ENCODE measurements around the gene NOS1AP. TPM values are rescaled to one million over a fixed set of nuclear protein-coding genes. Genes with fewer than 3 reads are reported as not detected.
"Not testable (repeated sequence)": the region's sequence is repeated elsewhere in the genome, so short reads cannot be mapped to it uniquely, and the experiment has no call there.

The NOS1AP gene
- total RNA-seq, 2 donors from 2014 or later, result 1.8 to 2.8 TPM

- DNase-seq, result no peak
- ATAC-seq, result no peak
- intact Hi-C loops (cut with DNase I), result no loop called here
Observed at GRCh38 chr1:162046921-162047320, 22.6 kb upstream of the NOS1AP start.

- not testable (repeated sequence) for ATAC-seq, DNase-seq
- intact Hi-C loops (cut with DNase I), result loop anchor here in 1 of 2 donors (10.0 kb wide), 1 partner anchor 221 kb away; no protein-coding TSS in a partner anchor
Observed at GRCh38 chr1:162053949-162054348, 15.5 kb upstream of the NOS1AP start.

- ATAC-seq (peak in 1 of 2 donors; percentile 54), DNase-seq (no peak)
- intact Hi-C loops (cut with DNase I), result loop anchor here in 1 of 2 donors (5.0 to 10.0 kb wide), 2 partner anchors 220 to 337 kb away; no protein-coding TSS in a partner anchor
Observed at GRCh38 chr1:162055062-162055461, 14.4 kb upstream of the NOS1AP start.

GRCh38 chr1:162056043-162056442 lies 13.4 kb upstream of the NOS1AP start:
- intact Hi-C loops (cut with DNase I), result loop anchor here (1.0 to 10.0 kb wide), 4 partner anchors 219 to 336 kb away; no protein-coding TSS in a partner anchor
- DNase-seq (peak; percentile 56), ATAC-seq (peak; percentile 95 to 96)

- no peak for DNase-seq
- intact Hi-C loops (cut with DNase I), result loop anchor here (1.0 to 10.0 kb wide), 4 partner anchors 218 to 336 kb away; no protein-coding TSS in a partner anchor
- ATAC-seq, result no peak
Observed at GRCh38 chr1:162056579-162056978, 12.9 kb upstream of the NOS1AP start.

GRCh38 chr1:162059721-162060120 lies 9.8 kb upstream of the NOS1AP start:
- ATAC-seq (no peak), DNase-seq (no peak)
- intact Hi-C loops (cut with DNase I), result loop anchor here in 1 of 2 donors (5.0 to 10.0 kb wide), 2 partner anchors 215 to 333 kb away; no protein-coding TSS in a partner anchor

DNA sequence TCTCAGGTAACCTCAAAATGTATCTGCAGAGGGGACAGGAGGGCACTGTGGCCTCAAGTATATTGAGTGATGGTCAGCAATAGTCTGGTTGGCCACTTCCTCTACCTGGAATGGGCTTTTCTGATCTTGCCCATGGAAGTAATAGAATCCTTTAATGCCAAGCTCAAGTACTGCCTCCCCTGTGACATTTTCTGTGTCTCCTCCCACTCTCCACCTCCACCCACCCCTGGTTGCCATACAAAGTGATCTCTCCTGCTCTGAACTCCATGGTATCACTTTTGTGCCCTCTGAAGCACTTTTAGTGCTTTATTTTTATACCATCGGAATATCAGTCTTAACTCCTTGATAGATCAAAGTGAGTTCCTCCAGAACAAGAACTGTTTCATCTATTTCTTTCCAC lies 9.2 kb upstream of the NOS1AP start:
- DNase-seq, result no peak
- intact Hi-C loops (cut with DNase I), result no loop called here
- ATAC-seq, result no peak

DNA sequence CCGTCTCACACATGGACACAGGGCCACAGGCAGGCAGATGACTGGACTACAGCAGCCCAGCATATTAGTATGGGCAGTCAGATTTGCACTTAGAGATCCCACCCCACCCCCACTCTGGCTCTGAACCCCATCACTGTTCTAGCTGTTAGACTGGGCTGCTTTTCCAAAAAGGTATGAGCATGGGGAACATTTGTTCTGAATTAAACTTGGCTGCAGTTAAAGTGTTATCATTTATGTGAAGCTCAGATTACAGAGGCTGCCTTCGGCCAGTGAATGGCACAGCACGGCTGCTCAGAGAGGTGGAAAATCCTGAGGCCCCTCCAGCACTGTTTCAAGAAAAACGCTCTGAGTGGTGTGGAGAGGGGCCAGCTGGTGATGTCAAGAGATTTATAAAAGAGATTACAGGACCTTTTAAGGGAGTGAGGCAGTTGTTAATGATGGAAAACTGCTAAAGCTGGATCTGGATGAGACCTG lies 6.9 kb upstream of the NOS1AP start:
- intact Hi-C loops (cut with DNase I), result no loop called here
- ATAC-seq (peak; percentile 79 to 84), DNase-seq (peak; percentile 22)

DNA sequence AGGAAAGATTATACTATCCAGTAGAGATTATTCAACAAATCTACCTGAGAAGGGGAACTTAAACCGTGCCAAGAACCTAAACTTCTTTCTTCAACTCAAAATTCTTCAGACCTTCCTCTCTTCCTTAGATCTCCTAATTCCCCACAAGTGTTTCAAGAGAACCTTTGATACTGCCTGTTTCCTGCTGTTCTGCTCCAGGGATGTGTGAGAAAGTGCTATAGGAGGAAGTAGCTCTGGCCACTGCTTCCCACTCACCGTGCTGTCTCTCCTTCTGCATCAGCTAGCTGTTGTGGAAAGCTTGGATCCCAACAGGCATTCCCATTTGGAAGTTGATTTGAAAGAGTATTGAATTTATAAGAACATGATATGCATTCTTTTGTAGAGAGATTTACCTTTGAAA lies 4.5 kb upstream of the NOS1AP start:
- ATAC-seq, result no peak
- intact Hi-C loops (cut with DNase I), result no loop called here
- no peak for DNase-seq

- DNase-seq; intact Hi-C loops (cut with DNase I); ATAC-seq: not testable (repeated sequence)
Observed at GRCh38 chr1:162066836-162067235, 2.7 kb upstream of the NOS1AP start.

DNA sequence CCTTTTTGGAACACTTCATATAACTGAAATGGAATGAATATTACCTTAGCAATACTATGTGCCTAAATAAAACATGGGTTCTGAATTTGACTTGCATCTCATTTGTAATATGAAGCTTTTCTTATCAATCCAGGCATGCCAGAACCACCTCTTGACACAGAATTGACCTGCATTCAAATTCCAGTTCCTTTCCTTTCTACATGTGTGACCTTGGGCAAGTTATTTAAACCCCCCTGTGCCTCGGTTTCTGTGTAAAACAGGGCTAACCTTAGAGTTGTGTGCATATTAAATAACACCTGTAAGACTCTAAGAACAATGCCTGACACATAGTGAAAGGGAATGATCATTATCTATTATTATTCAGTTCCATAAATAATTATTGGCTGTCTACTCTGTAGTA lies 2.0 kb upstream of the NOS1AP start:
- DNase-seq (no peak), ATAC-seq (no peak)
- intact Hi-C loops (cut with DNase I), result no loop called here

DNA sequence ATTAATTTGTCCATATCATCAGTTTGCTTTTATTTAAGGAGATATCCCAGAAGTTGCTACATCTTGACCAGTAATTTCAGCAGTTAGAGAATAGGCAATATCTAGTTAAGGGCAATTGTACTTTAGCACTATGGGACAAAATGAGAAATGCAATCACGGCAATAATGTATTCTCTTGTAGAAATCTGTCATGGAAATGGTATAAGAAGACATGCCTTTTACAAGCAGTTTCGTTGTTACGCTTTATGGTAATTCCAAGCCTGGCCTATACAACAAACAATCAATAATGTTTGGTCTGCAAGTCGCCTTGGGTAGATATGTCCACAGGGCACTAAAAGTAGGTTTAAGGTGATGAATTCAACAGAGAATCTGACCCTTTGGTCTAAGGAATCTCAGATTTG lies 1.2 kb upstream of the NOS1AP start:
- ATAC-seq, result no peak

GRCh38 chr1:162070094-162070748 lies 730 bp downstream of the NOS1AP start:
- DNase-seq (no peak), ATAC-seq (peak; percentile 24 to 47)
- intact Hi-C loops (cut with DNase I), result no loop called here

More for the DNA sequence above, 1.2 kb upstream of the NOS1AP start:
- DNase-seq, result no peak
- intact Hi-C loops (cut with DNase I), result no loop called here

GRCh38 chr1:162070825-162071224 lies 1.3 kb downstream of the NOS1AP start:
- intact Hi-C loops (cut with DNase I), result no loop called here
- DNase-seq (no peak), ATAC-seq (peak in 1 of 2 donors; percentile 9)

DNA sequence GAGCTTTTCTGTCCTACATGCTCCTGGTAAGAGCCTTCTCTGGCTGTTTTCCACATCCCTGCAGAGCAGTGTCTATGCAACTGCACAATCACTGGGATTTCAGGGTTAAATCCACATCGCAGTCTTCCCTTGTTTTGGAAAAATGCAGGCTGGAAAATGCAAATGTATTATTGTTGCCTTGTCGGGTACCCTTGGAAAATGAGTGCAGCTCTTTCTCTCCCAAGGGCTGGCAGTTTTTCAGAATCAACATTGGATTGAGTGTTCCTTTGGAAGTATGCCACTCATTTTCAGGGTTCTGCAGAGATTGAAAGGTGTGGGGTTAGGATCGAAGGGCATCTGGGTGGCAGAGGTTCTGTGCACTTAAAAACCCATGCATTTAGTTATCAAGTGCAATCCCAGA lies 3.2 kb downstream of the NOS1AP start:
- DNase-seq, result no peak
- no peak for ATAC-seq
- intact Hi-C loops (cut with DNase I), result no loop called here

DNA sequence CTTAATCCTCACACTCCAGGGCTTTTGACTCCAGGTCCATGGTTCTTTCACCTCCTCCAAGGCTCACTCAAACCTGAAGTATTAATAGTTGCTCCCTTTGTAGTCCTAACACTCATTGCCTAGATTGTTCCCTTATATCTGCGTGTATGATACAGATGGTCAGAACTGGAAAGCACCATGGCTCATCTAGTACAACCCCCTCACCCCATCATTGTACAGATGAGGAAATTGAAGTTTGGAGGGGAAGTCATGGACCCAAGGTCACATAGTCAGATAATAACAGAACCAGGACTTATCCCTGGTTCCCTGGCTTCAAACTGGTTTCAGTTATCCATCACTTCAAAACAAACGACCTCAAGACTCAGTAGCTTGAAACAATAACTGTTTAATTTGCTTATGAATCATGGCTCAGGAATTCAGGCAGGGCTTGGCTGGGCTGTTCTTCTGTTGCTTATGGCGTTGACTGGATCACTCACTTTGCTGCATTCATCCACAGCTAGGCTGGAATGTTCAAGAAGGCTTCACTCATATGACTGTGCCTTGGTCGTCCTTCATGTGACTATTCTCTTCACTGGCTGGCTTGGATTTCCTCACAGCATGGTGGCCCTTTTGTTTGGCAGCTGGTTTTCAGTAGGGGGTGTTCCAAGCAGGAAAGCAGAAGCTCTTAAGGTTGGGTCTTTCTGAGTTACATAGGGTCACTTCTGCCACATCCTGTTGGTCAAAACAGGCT lies 5.0 kb downstream of the NOS1AP start:
- DNase-seq (no peak), ATAC-seq (no peak)
- intact Hi-C loops (cut with DNase I), result no loop called here

- DNase-seq, result no peak
- intact Hi-C loops (cut with DNase I), result no loop called here
- ATAC-seq, result no peak
Observed at GRCh38 chr1:162075862-162076261, 6.4 kb downstream of the NOS1AP start.

GRCh38 chr1:162077648-162078299 lies 8.3 kb downstream of the NOS1AP start:
- intact Hi-C loops (cut with DNase I), result no loop called here
- DNase-seq (no peak), ATAC-seq (no peak)

DNA sequence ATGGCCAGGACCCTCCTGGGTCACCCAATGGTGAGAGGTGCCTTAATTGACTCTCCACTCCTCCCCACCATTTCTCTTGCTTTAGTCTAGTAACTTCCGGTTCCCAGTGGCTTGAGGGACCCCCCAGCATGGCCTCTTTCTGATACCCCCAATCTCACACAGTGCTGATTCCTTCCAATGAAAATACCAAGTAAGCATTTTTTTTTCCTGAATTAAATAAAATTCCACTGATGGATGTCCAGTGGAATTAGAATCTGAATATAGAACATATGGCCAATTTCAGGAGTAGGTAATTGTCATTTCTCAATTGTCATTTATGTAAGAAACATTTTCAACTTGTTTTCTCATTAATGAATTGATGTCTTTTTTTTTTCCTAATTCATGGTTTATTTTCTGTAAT lies 9.5 kb downstream of the NOS1AP start:
- ATAC-seq (no peak), DNase-seq (no peak)
- intact Hi-C loops (cut with DNase I), result no loop called here
